ENCODE data around the gene CHRM2.

The CHRM2 gene

GRCh38 chr7:136891850-136892249, 23.4 kb downstream of the CHRM2 start:
- Histone ChIP-seq H3K9me3 (ENCODE audit: control insufficient read depth in 1 of 2, low read length in 2 of 2) (no peaks in the 10 kb centered on the region), H3K4me1 (ENCODE audit: control insufficient read depth in 1 of 2, insufficient read depth in 2 of 2, low read length in 2 of 2) (no peaks in the 10 kb centered on the region), H3K9ac (ENCODE audit: low read depth in 1 of 2, low read length in 2 of 2) (no peak overlapping the region), H3K27ac (ENCODE audit: low read depth, low read length) (no peak overlapping the region), H3K4me3 (ENCODE audit: low read depth in 1 of 2, low read length in 2 of 2) (no peak overlapping the region), H3K36me3 (ENCODE audit: control insufficient read depth in 1 of 2, insufficient read depth in 2 of 2, low read length in 2 of 2) (no peaks in the 10 kb centered on the region), H3K27me3 (ENCODE audit: control insufficient read depth in 1 of 2, insufficient read depth in 2 of 2, low read length in 2 of 2) (no peaks in the 10 kb centered on the region)

- Histone ChIP-seq H3K27me3 (ENCODE audit: control insufficient read depth in 1 of 2, insufficient read depth in 2 of 2, low read length in 2 of 2) (no peaks in the 10 kb centered on the region), H3K9ac (ENCODE audit: low read depth in 1 of 2, low read length in 2 of 2) (no peak overlapping the region), H3K4me3 (ENCODE audit: low read depth in 1 of 2, low read length in 2 of 2) (no peak overlapping the region), H3K36me3 (ENCODE audit: control insufficient read depth in 1 of 2, insufficient read depth in 2 of 2, low read length in 2 of 2) (no peaks in the 10 kb centered on the region), H3K27ac (ENCODE audit: low read depth, low read length) (no peak overlapping the region), H3K4me1 (ENCODE audit: control insufficient read depth in 1 of 2, insufficient read depth in 2 of 2, low read length in 2 of 2) (no peaks in the 10 kb centered on the region), H3K9me3 (ENCODE audit: control insufficient read depth in 1 of 2, low read length in 2 of 2) (no peaks in the 10 kb centered on the region)
Measured at GRCh38 chr7:136894789-136895188, 26.3 kb downstream of the CHRM2 start.

GRCh38 chr7:136897676-136898075, 29.2 kb downstream of the CHRM2 start:
- Histone ChIP-seq H3K27ac (ENCODE audit: low read depth, low read length) (no peak overlapping the region), H3K4me1 (ENCODE audit: control insufficient read depth in 1 of 2, insufficient read depth in 2 of 2, low read length in 2 of 2) (no peaks in the 10 kb centered on the region), H3K27me3 (ENCODE audit: control insufficient read depth in 1 of 2, insufficient read depth in 2 of 2, low read length in 2 of 2) (no peaks in the 10 kb centered on the region), H3K4me3 (ENCODE audit: low read depth in 1 of 2, low read length in 2 of 2) (no peak overlapping the region), H3K36me3 (ENCODE audit: control insufficient read depth in 1 of 2, insufficient read depth in 2 of 2, low read length in 2 of 2) (no peaks in the 10 kb centered on the region), H3K9me3 (ENCODE audit: control insufficient read depth in 1 of 2, low read length in 2 of 2) (no peaks in the 10 kb centered on the region), H3K9ac (ENCODE audit: low read depth in 1 of 2, low read length in 2 of 2) (no peak overlapping the region)

GRCh38 chr7:136900005-136900404, 31.6 kb downstream of the CHRM2 start:
- H3K27ac ChIP-seq (ENCODE audit: low read depth, low read length): no peak overlapping the region

GRCh38 chr7:136910771-136911170, 42.3 kb downstream of the CHRM2 start:
- no peaks in the 10 kb centered on the region for H3K27me3 ChIP-seq (ENCODE audit: control insufficient read depth in 1 of 2, insufficient read depth in 2 of 2, low read length in 2 of 2)
- no peaks in the 10 kb centered on the region for H3K36me3 ChIP-seq (ENCODE audit: control insufficient read depth in 1 of 2, insufficient read depth in 2 of 2, low read length in 2 of 2)
- H3K9me3 ChIP-seq (ENCODE audit: control insufficient read depth in 1 of 2, low read length in 2 of 2): no peaks in the 10 kb centered on the region
- H3K9ac ChIP-seq (ENCODE audit: low read depth in 1 of 2, low read length in 2 of 2): no peak overlapping the region
- H3K4me3 ChIP-seq (ENCODE audit: low read depth in 1 of 2, low read length in 2 of 2): no peak overlapping the region
- H3K27ac ChIP-seq (ENCODE audit: low read depth, low read length): no peak overlapping the region
- no peaks in the 10 kb centered on the region for H3K4me1 ChIP-seq (ENCODE audit: control insufficient read depth in 1 of 2, insufficient read depth in 2 of 2, low read length in 2 of 2)

More at GRCh38 chr7:136900005-136900404, 31.6 kb downstream of the CHRM2 start:
- Histone ChIP-seq H3K4me1 (ENCODE audit: control insufficient read depth in 1 of 2, insufficient read depth in 2 of 2, low read length in 2 of 2) (no peaks in the 10 kb centered on the region), H3K27me3 (ENCODE audit: control insufficient read depth in 1 of 2, insufficient read depth in 2 of 2, low read length in 2 of 2) (no peaks in the 10 kb centered on the region), H3K4me3 (ENCODE audit: low read depth in 1 of 2, low read length in 2 of 2) (no peak overlapping the region), H3K36me3 (ENCODE audit: control insufficient read depth in 1 of 2, insufficient read depth in 2 of 2, low read length in 2 of 2) (no peaks in the 10 kb centered on the region), H3K9ac (ENCODE audit: low read depth in 1 of 2, low read length in 2 of 2) (no peak overlapping the region), H3K9me3 (ENCODE audit: control insufficient read depth in 1 of 2, low read length in 2 of 2) (no peaks in the 10 kb centered on the region)

GRCh38 chr7:136911344-136911743, 42.9 kb downstream of the CHRM2 start:
- Histone ChIP-seq H3K9me3 (ENCODE audit: control insufficient read depth in 1 of 2, low read length in 2 of 2) (no peaks in the 10 kb centered on the region), H3K27ac (ENCODE audit: low read depth, low read length) (no peak overlapping the region), H3K9ac (ENCODE audit: low read depth in 1 of 2, low read length in 2 of 2) (no peak overlapping the region), H3K4me1 (ENCODE audit: control insufficient read depth in 1 of 2, insufficient read depth in 2 of 2, low read length in 2 of 2) (no peaks in the 10 kb centered on the region), H3K36me3 (ENCODE audit: control insufficient read depth in 1 of 2, insufficient read depth in 2 of 2, low read length in 2 of 2) (no peaks in the 10 kb centered on the region), H3K4me3 (ENCODE audit: low read depth in 1 of 2, low read length in 2 of 2) (no peak overlapping the region), H3K27me3 (ENCODE audit: control insufficient read depth in 1 of 2, insufficient read depth in 2 of 2, low read length in 2 of 2) (no peaks in the 10 kb centered on the region)

GRCh38 chr7:136912339-136912738, 43.9 kb downstream of the CHRM2 start:
- Histone ChIP-seq H3K27me3 (ENCODE audit: control insufficient read depth in 1 of 2, insufficient read depth in 2 of 2, low read length in 2 of 2) (no peaks in the 10 kb centered on the region), H3K27ac (ENCODE audit: low read depth, low read length) (no peak overlapping the region), H3K9me3 (ENCODE audit: control insufficient read depth in 1 of 2, low read length in 2 of 2) (no peaks in the 10 kb centered on the region), H3K9ac (ENCODE audit: low read depth in 1 of 2, low read length in 2 of 2) (no peak overlapping the region), H3K4me1 (ENCODE audit: control insufficient read depth in 1 of 2, insufficient read depth in 2 of 2, low read length in 2 of 2) (no peaks in the 10 kb centered on the region), H3K36me3 (ENCODE audit: control insufficient read depth in 1 of 2, insufficient read depth in 2 of 2, low read length in 2 of 2) (no peaks in the 10 kb centered on the region), H3K4me3 (ENCODE audit: low read depth in 1 of 2, low read length in 2 of 2) (no peak overlapping the region)

- Histone ChIP-seq H3K9ac (ENCODE audit: low read depth in 1 of 2, low read length in 2 of 2) (no peak overlapping the region), H3K4me3 (ENCODE audit: low read depth in 1 of 2, low read length in 2 of 2) (no peak overlapping the region), H3K36me3 (ENCODE audit: control insufficient read depth in 1 of 2, insufficient read depth in 2 of 2, low read length in 2 of 2) (no peaks in the 10 kb centered on the region), H3K4me1 (ENCODE audit: control insufficient read depth in 1 of 2, insufficient read depth in 2 of 2, low read length in 2 of 2) (no peaks in the 10 kb centered on the region), H3K27me3 (ENCODE audit: control insufficient read depth in 1 of 2, insufficient read depth in 2 of 2, low read length in 2 of 2) (no peaks in the 10 kb centered on the region), H3K27ac (ENCODE audit: low read depth, low read length) (no peak overlapping the region), H3K9me3 (ENCODE audit: control insufficient read depth in 1 of 2, low read length in 2 of 2) (no peaks in the 10 kb centered on the region)
Measured at GRCh38 chr7:136914016-136914415, 45.6 kb downstream of the CHRM2 start.

GRCh38 chr7:136919820-136920219, 51.4 kb downstream of the CHRM2 start:
- no peak overlapping the region for H3K4me3 ChIP-seq (ENCODE audit: low read depth in 1 of 2, low read length in 2 of 2)
- no peak overlapping the region for H3K9ac ChIP-seq (ENCODE audit: low read depth in 1 of 2, low read length in 2 of 2)
- H3K27me3 ChIP-seq (ENCODE audit: control insufficient read depth in 1 of 2, insufficient read depth in 2 of 2, low read length in 2 of 2): no peaks in the 10 kb centered on the region
- H3K27ac ChIP-seq (ENCODE audit: low read depth, low read length): no peak overlapping the region
- no peaks in the 10 kb centered on the region for H3K4me1 ChIP-seq (ENCODE audit: control insufficient read depth in 1 of 2, insufficient read depth in 2 of 2, low read length in 2 of 2)
- H3K36me3 ChIP-seq (ENCODE audit: control insufficient read depth in 1 of 2, insufficient read depth in 2 of 2, low read length in 2 of 2): no peaks in the 10 kb centered on the region
- no peaks in the 10 kb centered on the region for H3K9me3 ChIP-seq (ENCODE audit: control insufficient read depth in 1 of 2, low read length in 2 of 2)

GRCh38 chr7:136923111-136923667, 54.7 kb downstream of the CHRM2 start:
- Histone ChIP-seq H3K9ac (ENCODE audit: low read depth in 1 of 2, low read length in 2 of 2) (no peak overlapping the region), H3K36me3 (ENCODE audit: control insufficient read depth in 1 of 2, insufficient read depth in 2 of 2, low read length in 2 of 2) (no peaks in the 10 kb centered on the region), H3K27ac (ENCODE audit: low read depth, low read length) (no peak overlapping the region), H3K4me3 (ENCODE audit: low read depth in 1 of 2, low read length in 2 of 2) (no peak overlapping the region), H3K27me3 (ENCODE audit: control insufficient read depth in 1 of 2, insufficient read depth in 2 of 2, low read length in 2 of 2) (no peaks in the 10 kb centered on the region), H3K9me3 (ENCODE audit: control insufficient read depth in 1 of 2, low read length in 2 of 2) (no peaks in the 10 kb centered on the region), H3K4me1 (ENCODE audit: control insufficient read depth in 1 of 2, insufficient read depth in 2 of 2, low read length in 2 of 2) (no peaks in the 10 kb centered on the region)

GRCh38 chr7:136925044-136925443, 56.6 kb downstream of the CHRM2 start:
- no peaks in the 10 kb centered on the region for H3K36me3 ChIP-seq (ENCODE audit: control insufficient read depth in 1 of 2, insufficient read depth in 2 of 2, low read length in 2 of 2)
- no peaks in the 10 kb centered on the region for H3K4me1 ChIP-seq (ENCODE audit: control insufficient read depth in 1 of 2, insufficient read depth in 2 of 2, low read length in 2 of 2)
- no peak overlapping the region for H3K27ac ChIP-seq (ENCODE audit: low read depth, low read length)

More at GRCh38 chr7:136925044-136925443, 56.6 kb downstream of the CHRM2 start:
- no peak overlapping the region for H3K4me3 ChIP-seq (ENCODE audit: low read depth in 1 of 2, low read length in 2 of 2)
- H3K9me3 ChIP-seq (ENCODE audit: control insufficient read depth in 1 of 2, low read length in 2 of 2): no peaks in the 10 kb centered on the region
- H3K27me3 ChIP-seq (ENCODE audit: control insufficient read depth in 1 of 2, insufficient read depth in 2 of 2, low read length in 2 of 2): no peaks in the 10 kb centered on the region
- no peak overlapping the region for H3K9ac ChIP-seq (ENCODE audit: low read depth in 1 of 2, low read length in 2 of 2)
